ELR (cell line): Measurements from ENCODE around the gene RPL11.
"Not testable (repeated sequence)": the region's sequence is repeated elsewhere in the genome, so short reads cannot be mapped to it uniquely, and the experiment has no call there.

Experiments used
- DNase-seq: peaks from one replicate; pipeline ENCODE4 v3.0.0-alpha.2; 2015; ENCODE audit warnings: low read depth

The RPL11 gene

DNA sequence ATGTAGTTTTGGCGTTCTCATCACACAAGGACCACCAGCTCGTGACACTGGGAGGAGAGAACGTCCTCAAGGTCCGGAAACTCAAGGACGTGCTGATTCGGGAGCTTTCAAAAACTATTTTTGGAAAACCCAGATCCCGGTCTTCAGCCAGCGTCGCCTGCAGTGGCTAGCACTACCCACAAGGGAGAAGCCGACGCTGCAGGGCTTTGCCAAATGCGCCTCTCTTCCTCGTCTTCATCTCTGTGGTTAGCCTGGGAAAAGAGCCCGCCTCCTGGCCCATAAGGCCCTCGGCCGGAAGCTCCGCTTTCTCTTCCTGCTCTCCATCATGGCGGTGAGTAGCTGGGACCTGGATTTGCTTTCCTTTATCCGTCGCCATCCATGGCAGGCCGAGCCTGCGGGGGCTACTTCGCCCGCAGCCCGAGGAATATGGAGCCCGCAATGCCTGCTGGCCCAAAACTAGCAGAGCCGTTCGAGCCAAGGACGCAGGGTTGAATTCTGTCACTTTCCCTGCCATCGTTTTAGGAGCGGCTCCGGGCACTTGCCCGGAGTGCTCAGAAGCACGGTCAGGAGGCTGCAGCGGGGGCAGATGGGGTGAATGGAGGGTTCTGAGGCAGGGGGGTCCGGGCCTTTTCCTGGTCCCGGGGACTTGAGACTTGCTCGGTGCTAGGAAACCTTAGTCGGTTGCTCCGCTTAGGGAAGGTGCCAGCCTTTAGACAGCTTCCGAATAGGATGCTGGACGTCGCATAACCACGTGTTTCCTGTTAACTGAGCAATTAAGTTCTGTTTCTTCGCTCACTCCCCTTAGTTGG, at the start of gene RPL11:
TSS of gene RPL11 (plus strand) at position 308 of the 809 bp plus-strand sequence. CDS start at position 326, 18 bp downstream.
- peak; percentile 97 for DNase-seq

DNA sequence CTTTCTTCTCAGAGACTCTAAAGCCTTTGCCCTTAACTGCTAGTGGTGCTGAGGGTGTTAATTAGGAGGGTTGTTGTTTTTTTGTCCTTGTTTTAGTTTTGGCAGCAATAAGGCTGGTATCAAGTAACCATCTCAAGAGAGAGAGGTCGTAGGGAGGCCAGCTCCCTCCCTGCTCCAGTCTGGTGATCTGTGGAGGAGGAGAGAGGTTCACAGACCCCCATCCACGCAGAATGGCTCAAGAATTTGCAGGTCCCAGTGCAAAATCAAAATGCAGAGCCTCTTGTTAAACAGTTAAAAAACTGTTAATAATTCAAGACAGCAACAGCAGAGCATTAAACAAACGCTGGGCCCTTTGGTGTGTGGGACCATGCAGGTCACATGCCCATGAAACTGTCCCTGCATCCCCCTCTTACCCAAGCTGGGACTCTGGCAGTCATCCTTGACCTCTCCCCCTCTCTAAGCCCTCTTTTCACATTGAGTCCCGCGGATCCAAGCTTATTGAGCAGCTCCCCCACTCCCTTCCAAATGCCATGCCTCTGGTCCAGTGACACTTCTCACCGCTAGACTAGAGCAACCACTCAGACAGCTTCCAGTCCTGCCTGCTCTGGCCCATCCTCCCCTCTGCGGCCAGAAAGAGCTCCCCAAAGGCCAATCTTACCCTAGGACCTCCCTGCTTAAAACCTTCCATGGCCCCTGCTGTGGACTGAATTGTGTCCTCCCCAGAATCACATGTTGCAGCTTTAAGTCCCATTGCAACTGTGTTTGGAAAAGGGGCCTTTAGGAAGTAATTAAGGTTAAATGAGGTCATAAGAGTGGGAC, 47.7 kb upstream of the RPL11 start:
- DNase-seq: no peak

DNA sequence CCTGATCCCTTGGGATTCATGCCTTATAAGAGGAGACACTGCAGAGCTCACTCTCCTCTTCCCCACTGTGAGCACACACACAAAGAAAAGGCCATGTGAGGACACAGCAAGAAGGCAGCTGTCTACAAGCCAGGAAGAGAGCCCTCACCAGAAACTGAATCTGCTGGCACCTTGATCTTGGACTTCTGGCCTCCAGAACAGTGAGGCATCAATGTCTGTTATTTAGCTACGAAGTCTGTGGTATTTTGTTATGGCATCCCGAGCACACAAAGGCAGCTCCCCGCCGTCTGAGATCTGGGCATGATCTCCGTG, 47.1 kb upstream of the RPL11 start:
- no peak for DNase-seq

DNA sequence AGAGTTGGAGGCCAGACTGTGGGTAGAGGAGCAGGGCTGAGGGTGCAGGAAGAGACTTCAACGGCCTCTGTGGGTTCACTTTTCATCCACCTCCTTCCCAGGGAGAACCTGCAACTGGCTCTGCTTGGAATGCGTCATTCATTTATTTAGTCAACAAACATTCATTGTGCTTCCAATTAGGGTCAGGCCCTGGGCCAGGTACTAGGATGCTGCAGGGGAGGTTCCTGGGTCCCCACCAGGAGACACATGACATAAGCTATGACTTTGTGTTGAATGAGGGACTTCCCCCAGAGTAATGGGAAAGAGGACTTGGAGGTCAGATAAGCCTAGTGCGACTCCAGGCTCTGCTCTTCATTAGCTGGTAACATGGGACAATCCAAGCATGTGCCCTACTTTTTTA, 46.3 kb upstream of the RPL11 start:
- no peak for DNase-seq

DNA sequence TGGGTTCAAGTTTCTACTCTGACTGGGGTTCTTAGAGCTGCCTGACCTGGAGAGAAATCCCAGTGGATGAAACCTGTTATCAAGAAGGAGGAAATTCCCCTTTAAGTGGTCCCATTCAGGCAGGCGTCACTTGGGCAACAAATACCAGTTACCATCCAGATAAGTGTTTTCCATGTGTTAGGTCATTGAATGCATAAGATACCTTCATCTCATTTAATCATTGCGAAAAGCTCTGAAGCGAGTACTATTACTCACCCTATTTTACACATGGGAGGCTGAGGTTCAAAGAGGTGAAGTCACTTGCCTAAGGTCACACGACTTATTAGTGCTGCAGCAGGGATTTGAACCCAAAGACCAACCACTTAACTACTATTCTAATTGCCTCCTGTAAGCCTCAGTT, 45.5 kb upstream of the RPL11 start:
- no peak for DNase-seq

DNA sequence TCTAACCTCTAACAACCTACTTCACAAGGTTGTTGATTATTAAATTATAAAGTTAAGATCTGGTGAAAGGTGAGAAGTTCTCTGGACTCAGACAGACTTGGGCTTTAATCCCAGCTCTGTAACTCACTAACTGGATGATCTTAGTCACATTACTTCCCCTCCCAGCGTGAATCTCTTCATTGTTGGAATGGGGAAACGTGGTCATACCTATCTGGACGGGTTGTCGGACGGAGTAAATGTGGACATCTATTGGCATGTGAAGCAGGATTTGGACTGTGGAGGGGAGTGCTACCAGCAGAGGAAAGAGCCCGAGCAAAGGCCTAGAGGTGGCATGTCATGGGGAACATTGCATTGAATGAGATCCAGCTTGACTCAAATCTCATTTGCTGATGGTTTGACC, 45.1 kb upstream of the RPL11 start:
- DNase-seq: no peak

DNA sequence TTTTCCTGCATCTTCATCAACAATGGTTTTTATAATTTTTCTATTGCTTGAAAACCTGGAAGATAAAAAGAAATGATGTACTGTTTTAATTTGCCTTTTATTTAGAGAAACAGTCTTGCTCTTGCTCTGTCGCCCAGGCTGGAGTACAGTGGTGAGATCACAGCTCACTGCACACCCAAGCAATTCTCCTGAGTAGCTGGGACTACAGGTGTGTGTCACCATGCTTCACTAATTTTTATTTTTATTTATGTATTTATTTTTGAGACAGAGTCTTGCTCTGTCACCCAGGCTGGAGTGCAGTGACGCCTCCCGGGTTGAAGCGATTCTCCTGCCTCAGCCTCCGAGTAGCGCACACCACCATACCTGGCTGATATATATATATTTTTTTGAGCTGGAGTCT, 43.0 kb upstream of the RPL11 start:
- DNase-seq: no peak

DNA sequence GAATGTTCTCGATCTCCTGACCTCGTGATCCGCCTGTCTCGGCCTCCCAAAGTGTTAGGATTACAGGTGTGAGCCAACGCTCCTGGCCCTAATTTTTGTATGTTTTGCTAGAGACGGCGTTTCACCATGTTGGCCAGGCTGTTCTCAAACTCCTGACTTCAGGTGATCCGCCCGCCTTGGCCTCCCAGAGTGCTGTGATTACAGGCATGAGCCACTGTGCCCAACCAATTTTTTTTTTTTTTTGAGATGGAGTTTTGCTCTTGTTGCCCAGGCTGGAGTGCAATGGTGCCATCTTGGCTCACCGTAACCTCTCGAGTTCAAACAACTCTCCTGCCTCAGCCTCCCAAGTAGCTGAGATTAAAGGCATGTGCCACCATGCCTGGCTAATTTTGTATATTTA, 42.4 kb upstream of the RPL11 start:
- DNase-seq: not testable (repeated sequence)

DNA sequence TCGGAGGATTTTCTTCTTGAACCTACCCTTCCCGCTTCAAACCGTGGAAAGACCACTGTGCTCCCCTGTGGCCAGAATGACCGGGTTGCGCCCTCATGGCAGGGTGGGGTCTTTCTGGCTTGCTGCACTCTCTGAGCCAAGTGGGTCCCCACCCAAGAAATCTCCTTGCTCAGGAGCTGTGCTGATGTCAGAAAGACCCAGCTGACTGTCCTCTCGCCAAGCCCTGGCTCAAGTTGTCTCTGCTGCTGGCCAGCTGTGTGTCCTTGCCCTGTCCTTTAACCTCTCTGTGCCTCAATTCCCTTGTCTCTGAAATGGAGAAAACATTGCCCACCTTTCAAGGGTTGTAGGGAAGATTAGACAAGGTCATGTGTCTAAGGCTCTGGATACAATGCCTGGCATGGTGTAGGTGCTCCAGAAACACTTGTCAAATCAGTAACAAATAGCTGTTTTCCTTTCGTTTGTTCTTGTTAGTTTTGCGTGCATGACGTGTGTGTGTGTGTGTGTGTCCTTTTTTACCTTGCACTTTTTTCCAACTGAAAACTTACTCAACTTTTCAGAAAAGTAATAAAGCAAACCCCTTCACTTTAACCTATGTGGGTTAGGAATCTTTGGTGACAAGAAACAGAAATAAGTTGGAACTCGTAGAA, 41.1 kb upstream of the RPL11 start:
- DNase-seq: no peak

DNA sequence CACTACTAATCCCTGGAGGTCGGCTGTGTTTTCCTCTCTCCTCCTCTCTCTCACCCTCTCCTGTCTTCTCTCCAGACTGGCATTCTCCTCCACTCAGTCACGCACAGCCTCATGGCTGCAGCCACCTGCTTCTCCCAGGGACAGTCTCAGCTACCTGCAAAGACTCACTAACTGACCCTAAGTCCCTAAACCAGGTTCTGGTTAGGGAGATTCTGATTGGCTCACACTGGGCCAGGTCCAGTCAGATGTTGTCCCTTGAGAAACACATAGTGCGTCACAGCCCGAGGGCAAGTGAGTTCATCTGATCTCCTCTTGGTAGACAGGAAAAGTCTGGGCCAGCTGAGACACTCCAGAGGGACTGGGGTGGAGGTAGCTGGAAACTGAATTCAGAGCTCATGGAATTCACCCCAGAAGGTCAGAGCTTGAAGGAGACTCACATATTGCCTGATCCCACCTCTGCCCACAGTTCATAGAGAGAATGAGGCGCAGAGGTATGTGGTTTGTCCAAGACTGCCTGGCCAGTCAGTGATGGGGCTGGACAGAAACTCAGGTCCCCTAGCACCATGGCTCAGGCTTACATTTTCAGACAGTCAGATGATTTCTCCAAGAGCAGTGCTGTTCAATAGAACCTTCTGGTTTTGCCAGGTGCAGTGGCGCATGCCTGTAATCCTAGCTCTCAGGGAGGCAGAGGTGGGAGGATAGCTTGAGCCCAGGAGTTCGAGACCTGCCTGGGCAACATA, 40.4 kb upstream of the RPL11 start:
- peak; percentile 67 for DNase-seq

DNA sequence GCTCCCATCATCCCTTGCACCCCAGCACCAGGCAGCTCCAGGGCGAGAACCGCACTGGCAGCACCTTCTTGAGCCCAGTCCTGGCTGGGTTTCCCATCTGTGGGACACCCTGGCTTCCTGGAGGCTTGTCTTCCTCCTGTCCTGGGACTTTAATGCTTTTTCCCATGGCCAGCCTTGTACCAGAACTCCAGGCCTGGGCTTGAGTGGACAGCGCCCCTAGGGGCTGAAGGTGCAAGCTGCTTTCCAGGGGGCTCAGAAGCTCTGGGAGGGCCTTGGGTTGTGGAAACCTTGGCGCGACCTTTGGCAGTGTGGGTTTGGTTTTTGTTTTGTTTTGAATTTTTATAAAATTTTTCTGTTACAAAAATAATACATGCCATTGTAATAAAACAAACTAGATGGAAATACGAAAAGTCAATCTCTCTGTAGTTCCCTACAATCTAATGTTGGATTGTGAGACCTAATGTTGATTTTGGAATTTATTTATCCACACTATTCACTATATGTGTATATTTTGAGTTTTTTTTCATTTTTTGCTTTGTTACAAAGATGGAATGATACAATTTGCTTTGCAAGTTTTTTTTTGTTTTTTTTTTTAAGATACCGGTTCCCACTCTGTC, 33.8 kb upstream of the RPL11 start:
- DNase-seq: peak; percentile 70

DNA sequence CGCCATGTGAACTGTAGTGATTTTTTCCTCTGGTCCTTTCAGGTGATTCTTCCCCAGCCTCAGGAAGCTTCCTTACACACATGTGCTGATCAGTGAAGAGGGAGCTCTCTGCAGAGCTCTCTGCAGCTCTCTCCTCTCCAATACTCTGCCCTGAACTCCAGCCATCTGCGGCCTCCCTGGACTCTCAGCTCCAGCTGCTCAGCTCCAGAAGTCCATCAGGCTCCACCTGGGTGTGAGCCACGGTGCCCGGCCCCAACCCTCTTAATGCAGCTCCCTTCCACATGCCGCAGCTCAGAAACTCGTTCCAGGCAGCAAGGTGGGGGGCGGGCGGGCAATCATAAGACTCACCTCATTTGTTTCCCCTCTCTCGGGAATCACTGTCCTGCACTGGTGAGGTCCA, 30.9 kb upstream of the RPL11 start:
- no peak for DNase-seq

DNA sequence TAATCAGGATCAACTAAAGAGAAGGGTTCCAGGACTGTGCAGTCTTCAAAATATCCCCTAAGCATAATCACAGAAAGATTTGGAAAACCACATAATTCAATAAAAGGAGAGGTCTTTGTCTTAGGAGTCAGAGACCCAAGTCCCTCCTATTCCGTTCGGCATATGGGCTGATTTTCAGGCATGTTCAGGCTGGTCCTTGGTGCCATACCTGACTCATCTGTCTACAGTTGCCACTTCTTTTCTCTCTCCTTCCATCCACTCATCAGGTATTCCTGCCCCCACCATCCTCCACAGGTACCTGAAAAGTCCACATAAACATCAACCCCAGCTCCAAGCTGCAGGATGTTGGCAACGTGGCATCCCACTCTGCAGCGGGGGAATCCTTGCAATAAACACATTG, 29.7 kb upstream of the RPL11 start:
- DNase-seq: no peak

DNA sequence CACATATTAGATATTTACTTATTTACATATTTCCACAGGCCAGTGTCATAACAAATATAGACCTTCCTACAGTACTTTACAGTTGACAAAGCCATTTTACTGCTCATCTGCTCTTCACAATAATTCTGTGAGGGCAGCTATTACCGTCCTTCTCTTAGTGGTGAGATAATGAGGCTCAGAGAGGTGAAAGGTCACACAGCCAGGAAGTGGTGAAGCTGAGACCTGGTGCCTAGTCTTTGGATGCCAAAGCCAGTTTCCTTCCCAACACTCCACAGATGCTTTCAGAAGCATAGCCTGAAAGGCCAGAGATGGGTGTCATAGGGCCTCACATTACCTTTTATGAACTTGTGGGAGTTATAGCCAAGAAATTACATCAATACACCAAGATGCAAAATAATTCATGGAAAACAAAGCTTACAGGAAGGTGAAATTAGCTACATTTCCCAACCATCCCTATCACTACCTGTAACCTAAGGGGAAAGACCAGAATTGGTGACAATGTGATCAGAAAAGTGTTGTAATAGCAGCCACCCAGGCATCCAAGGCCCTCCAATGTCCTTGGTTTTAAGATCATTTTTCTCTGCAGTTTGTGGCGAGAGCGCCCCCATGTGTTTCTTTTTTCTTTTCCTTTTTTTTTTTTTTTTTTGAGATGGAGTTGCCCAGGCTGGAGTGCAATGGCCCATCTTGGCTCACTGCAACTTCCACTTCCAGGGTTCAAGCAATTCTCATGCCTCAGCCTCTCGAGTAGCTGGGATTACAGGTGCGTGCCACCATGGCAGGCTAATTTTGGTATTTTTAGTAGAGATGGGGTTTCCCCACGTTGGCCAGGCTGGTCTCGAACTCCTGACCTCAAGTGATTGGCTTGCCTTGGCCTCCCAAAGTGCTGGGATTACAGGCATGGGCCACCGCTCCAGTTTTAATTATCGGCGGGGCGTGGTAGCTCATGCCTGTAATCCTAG, 26.5 kb upstream of the RPL11 start:
- peak; percentile 56 for DNase-seq

DNA sequence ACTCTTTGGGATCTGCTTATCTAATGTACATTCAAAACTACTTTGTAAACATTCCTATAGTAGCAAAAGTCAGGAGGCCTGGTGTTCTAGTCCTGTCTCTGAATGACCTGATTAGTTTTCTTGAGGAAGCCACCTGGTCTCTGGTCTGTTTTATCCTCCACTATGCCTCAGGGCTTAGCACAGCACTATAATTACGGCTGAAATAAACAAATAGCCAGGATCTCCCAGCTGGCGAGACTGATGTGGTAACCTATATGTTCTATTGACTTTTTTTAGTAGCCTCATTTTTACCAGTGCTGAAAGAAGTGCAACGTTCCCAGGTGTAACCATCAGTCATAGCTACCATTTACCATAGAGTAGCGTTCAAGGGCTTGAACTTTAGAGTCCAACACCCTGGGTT, 24.2 kb upstream of the RPL11 start:
- DNase-seq: no peak

DNA sequence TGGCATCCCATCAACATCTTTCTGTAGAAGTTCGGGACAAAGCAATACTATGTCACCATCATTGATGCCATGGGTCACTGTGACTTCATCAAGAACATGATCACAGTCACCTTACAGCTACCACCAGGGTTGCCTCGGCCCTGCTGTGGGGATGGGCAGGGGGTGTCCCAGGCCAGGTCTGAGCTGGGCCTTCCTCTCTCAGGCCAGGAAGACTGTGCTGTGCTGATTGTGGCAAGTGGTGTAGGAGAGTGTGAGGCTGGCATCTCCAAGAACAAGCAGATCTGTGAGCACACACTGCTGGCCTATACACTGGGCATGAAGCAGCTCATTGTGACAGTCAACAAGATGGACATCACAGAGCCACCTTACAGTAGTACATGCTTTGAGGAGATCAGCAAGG, 20.9 kb upstream of the RPL11 start:
- no peak for DNase-seq

DNA sequence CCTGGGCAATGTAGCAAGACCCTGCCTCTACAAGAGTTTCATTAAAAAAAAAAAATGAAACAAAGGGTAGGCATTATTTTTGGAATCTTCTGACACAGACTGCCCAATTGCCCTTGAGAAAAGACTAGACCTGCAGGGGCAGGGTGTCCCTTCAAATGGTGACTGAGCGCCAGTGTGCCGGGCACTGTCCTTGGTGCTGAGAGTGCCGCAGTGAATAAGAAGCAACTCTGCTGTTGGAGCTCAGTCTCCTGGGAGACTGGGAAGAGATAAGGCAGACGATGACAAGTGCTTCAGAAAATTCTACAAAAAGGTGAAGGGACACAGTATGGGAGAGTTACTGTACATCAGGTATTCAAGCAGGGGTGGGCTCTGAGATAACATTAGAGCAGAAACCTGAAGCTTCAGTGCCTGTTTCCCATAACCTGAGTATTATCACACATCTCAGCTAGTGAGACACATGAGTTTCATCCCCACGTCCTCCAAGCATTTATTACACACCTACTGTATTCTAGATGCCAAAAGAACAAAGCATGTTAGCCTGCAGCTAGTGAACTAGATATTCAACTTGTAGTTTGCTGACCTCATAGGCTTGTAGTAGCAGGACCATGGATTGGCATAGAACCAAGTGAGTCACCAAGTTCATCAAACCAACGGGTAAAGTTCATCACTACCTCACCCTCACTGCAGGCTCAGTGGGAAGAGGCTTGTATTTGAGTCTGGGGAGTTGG, 18.4 kb upstream of the RPL11 start:
- peak; percentile 74 for DNase-seq

DNA sequence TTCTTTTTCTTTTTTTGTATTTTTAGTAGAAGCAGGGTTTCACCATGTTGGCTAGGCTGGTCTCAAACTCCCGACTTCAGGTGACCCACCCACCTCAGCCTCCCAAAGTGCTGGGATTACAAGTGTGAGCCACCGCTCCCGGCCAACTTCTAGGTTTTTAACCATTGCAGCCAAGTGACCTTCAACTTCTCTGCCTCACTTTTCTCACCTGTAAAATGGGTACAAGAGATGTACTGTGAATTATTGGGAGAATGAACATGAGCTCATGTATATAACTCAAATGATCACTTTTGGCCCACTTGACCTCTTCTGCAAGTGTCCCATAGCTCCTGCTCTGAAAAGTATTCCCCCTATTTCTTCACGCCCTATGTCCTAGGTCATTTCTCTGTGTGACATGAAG, 11.8 kb upstream of the RPL11 start:
- no peak for DNase-seq

DNA sequence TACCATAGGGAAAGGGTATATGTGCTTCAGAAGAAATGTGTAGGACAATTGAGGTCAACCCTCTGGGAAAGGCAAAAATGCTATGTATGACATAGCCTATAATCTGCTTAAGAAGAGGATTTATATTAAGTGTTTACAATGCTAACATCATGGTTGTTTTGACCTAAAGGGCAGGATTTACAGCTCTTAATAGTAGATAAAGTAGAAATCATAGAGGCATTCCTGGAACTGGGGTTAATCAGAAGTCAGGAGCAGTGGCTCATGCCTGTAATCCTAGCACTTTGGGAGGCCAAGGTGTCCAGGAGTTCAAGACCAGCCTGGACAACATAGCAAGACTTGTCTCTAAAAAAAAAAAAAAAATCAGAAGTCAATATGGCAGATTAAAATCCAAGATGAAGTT, 8.7 kb upstream of the RPL11 start:
- no peak for DNase-seq

DNA sequence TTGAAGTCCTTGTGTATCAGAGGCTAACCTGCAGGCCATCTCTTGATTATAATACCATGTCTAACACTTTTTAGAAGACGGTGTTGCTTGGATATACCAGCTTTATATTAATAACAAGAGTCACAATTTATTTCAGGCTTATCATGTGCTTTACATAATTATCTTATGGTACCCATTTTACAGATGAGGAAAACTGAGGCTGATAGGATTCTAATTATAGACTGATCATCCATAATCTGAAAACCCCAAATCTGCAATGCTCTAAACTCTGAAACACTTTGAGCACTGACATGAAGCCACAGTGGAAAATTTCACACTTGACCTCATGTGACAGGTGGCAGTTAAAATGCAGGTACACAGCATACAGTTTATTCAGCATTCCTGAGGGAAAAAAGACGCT, 7.2 kb upstream of the RPL11 start:
- no peak for DNase-seq
